ENCODE results near the gene TRERF1.
"Not testable (repeated sequence)": the region's sequence is repeated elsewhere in the genome, so short reads cannot be mapped to it uniquely, and the experiment has no call there.

The TRERF1 gene

GRCh38 chr6:42451333-42452170 is at the start of gene TRERF1:
TSS of gene TRERF1 (minus strand) at chr6:42451926. CDS start at chr6:42269590, 182,336 bp downstream.
- DNase-seq = peak; percentile 38 to 46

- no peak for DNase-seq
Observed at GRCh38 chr6:42498473-42499128, 46.9 kb upstream of the TRERF1 start.

- DNase-seq = no peak
Observed at GRCh38 chr6:42493914-42494539, 42.3 kb upstream of the TRERF1 start.

- no peak for DNase-seq
Observed at GRCh38 chr6:42488129-42488528, 36.4 kb upstream of the TRERF1 start.

GRCh38 chr6:42484261-42484660 is 32.5 kb upstream of the TRERF1 start:
- DNase-seq = no peak

- DNase-seq = no peak
Observed at GRCh38 chr6:42482174-42482573, 30.4 kb upstream of the TRERF1 start.

- no peak for DNase-seq
Observed at GRCh38 chr6:42471714-42472113, 20.0 kb upstream of the TRERF1 start.

- DNase-seq = no peak
Observed at GRCh38 chr6:42471142-42471541, 19.4 kb upstream of the TRERF1 start.

GRCh38 chr6:42468273-42468672 is 16.5 kb upstream of the TRERF1 start:
- DNase-seq = no peak

- DNase-seq = no peak
Observed at GRCh38 chr6:42467651-42468050, 15.9 kb upstream of the TRERF1 start.

- DNase-seq = not testable (repeated sequence)
Observed at GRCh38 chr6:42466470-42466869, 14.7 kb upstream of the TRERF1 start.

- no peak for DNase-seq
Observed at GRCh38 chr6:42462474-42462972, 10.8 kb upstream of the TRERF1 start.

- no peak for DNase-seq
Observed at GRCh38 chr6:42460883-42461282, 9.2 kb upstream of the TRERF1 start.

- no peak for DNase-seq
Observed at GRCh38 chr6:42459888-42460287, 8.2 kb upstream of the TRERF1 start.

GRCh38 chr6:42454428-42454791 is 2.7 kb upstream of the TRERF1 start:
- DNase-seq = no peak

- no peak for DNase-seq
Observed at GRCh38 chr6:42453654-42454427, 2.1 kb upstream of the TRERF1 start.

- DNase-seq = peak; percentile 69 to 74
Observed at GRCh38 chr6:42453031-42453653, 1.4 kb upstream of the TRERF1 start.

GRCh38 chr6:42452171-42453030 is 675 bp upstream of the TRERF1 start:
- peak; percentile 38 to 48 for DNase-seq

GRCh38 chr6:42450477-42451332 is 1.0 kb downstream of the TRERF1 start:
- DNase-seq = peak; percentile 22 to 23

- DNase-seq = no peak
Observed at GRCh38 chr6:42449917-42450476, 1.7 kb downstream of the TRERF1 start.
